ENCODE results near the gene TNXB.
"Not testable (repeated sequence)": the region's sequence is repeated elsewhere in the genome, so short reads cannot be mapped to it uniquely, and the experiment has no call there.

Gene TNXB

GRCh38 chr6:32112431-32112980 lies 3.4 kb upstream of the TNXB start:
- DNase-seq (ENCODE audit: low read depth in 2 of 2), result no peak

- no peak for DNase-seq (ENCODE audit: low read depth in 2 of 2)
Observed at GRCh38 chr6:32111424-32112066, 2.4 kb upstream of the TNXB start.

DNA sequence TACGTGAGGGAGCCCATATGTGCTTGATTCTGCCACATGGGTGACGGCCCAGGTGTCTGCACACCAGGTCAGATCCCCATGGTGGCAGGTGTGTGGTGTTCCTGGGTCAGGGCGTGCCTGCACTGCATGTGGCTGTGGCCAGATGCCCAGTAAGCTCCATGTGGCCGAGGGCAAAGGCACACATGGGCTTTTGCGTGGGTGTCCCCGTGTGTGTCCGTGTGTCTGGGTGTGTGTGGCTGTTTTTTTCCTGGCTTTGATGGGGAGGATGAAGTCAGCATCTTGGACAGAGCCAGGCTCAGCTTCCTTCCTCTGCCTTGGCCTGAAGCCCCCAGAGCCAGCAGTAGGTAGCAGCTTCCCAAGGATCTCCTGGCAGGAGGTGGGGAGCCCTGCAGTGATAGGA lies 1.5 kb upstream of the TNXB start:
- no peak for DNase-seq (ENCODE audit: low read depth in 2 of 2)

DNA sequence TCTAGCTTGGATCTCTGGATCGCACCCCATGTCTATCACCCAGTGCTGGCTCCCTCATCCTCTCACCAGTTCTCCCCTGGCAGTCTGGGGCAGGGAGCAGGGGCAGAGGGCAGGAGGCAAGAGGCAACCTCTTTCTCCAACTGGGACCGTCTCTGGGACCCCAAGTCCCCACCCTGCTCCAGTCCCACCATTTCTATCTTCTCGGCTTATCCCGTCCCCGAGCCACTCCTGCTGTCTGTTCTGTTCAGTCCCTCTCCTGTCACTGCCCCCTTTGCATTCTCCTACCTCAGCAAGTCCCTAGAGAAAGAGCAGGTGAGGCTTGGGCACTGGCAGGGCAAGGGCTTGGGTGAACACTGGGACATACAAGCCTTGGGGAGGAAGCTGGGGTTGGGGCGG lies 625 bp upstream of the TNXB start:
- no peak for DNase-seq (ENCODE audit: low read depth in 2 of 2)

DNA sequence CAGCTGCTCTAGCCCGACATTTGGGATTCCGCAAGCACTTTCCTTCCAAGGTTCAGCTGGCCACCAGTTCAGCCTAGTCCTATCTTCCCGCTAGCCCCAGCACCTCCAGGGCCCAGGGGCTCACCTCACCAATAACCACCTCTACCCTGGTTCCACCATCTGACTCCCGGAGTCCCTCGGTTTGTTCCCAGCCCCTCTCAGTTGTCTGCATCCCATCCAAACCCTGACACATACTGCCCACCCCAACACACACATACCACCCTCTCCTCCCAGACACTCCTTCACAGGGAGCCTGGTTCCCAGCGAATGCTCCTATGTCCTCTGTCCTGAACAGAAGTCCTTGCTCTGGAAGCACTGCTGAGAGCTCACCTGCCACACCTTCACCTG lies 418 bp downstream of the TNXB start:
- DNase-seq (ENCODE audit: low read depth in 2 of 2), result no peak

GRCh38 chr6:32108094-32108627 lies 977 bp downstream of the TNXB start:
- no peak for DNase-seq (ENCODE audit: low read depth in 2 of 2)

- DNase-seq (ENCODE audit: low read depth in 2 of 2), result no peak
Observed at GRCh38 chr6:32107406-32107805, 1.7 kb downstream of the TNXB start.

- no peak for DNase-seq (ENCODE audit: low read depth in 2 of 2)
Observed at GRCh38 chr6:32105433-32105832, 3.7 kb downstream of the TNXB start.

DNA sequence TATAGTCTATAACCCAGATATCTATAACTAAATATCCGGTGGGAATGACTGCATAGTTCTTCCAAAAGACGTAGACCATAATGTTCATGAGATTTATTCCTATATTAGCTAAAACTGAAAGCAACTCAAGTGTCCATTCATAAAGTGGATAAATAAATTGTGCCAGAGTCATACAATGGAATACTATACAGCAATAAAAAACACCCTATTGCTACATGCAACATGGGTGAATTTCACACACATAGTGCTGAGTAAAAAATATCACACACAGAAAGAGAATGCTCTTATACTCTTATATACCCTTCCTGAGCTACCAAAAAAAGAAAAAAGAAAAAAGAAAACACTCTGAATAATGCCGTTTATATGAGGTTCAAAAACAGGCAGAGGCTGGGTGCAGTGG lies 6.9 kb downstream of the TNXB start:
- DNase-seq (ENCODE audit: low read depth in 2 of 2), result no peak

DNA sequence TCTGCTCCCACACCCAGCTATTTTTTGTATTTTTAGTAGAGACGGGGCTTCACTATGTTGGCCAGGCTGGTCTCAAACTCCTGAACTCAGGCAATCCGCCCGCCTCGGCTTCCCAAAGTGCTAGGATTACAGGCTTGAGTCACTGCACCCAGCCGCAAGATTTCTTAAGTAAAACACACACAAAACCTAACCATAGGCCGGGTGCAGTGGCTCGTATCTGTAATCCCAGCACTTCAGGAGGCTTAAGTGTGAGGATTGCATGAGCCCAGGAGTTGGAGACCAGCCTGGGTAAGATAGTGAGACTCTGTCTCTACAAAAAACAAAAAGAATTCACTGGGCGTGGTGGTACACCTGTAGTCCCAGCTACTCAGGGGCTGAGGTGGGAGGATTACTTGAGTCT lies 8.9 kb downstream of the TNXB start:
- DNase-seq (ENCODE audit: low read depth in 2 of 2), result not testable (repeated sequence)

DNA sequence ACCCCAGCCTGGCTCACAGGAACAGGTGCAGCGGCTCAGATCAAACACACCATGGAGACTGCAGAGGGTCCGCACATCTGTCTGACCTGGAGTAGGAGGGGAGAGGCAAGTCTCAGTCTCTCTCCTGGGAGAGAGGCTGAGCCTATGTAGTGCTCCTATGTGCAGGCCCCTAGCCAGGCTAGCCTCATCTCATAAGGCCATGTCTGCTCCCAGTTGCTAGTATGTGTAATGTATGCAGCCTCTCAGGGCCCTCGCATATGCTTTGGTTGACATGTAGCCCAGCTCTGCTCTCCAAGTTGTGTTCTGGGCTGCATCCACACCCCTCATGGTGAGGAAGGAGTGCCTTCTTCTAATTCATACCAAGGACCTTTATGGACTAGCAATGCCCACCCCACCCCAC lies 11.8 kb downstream of the TNXB start:
- no peak for DNase-seq (ENCODE audit: low read depth in 2 of 2)

DNA sequence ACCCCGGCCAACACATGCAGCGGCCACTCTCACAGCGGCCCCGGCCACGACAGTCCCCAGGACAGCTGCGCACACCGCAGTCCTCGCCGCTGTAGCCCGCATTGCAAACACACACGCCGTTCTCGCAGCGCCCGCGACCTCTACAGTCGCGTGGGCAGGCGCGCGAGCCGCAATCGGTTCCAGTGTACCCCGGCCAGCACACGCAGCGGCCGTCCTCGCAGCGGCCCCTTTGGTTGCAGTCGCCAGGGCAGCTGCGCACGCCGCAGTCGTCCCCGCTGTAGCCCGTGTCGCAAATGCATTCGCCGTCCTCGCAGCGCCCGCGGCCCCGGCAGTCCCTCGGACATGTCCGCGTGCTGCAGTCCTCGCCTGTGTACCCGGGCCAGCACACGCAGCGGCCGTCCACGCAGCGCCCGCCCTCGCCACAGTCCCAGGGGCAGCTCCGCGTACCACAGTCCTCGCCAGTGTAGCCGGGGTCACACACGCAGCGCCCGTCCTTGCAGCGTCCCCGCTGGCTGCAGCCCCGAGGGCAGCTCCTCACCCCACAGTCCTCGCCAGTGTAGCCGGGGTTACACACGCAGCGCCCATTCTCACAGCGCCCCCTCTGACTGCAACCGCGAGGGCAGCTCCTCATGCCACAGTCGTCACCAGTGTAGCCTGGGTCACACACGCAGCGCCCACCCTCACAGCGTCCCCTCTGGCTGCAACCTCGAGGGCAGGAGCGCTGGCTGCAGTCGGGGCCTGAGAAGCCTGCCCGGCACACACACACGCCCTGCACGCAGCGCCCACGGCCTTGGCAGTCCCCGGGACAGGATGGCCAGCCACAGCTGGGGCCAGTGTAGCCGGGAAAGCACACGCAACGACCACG lies 12.5 kb downstream of the TNXB start:
- DNase-seq (ENCODE audit: low read depth in 2 of 2), result no peak

GRCh38 chr6:32096087-32096393 lies 13.1 kb downstream of the TNXB start:
- no peak for DNase-seq (ENCODE audit: low read depth in 2 of 2)

- no peak for DNase-seq (ENCODE audit: low read depth in 2 of 2)
Observed at GRCh38 chr6:32095338-32096086, 13.6 kb downstream of the TNXB start.

DNA sequence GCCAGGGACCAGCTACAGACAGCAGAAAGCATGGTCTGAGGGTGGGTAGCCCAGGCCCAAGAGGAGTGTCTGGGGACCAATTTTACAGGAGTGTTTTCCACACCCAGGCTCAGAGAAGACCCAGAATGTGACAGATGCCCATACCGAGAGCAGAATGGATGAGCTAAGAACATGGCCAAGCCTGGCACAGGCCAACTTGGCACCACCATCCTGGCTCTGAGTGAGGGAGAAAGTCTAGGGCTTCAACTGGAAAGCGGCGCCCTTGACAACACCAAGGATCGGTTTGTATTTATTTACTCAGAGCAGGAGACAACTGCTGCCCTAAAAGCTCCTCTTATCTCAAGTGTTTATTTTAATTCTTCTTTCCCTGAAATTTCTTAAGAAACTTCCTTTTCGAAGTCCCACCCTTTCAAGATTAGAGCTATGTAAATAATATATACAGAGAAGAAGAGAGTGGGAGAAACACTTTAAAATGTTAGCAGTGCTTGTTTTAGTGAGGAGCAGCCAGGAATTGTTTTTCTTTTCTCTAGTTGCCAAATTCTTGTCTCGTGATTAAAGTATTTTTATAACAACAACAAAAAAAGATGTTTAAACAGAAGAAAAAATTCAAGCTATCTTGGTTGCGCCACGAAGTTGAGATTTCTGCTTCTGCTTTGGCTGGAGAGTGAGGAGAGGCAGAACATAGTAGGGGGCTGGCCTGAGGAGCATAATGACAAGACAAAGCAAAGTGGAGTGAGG lies 16.2 kb downstream of the TNXB start:
- no peak for DNase-seq (ENCODE audit: low read depth in 2 of 2)

DNA sequence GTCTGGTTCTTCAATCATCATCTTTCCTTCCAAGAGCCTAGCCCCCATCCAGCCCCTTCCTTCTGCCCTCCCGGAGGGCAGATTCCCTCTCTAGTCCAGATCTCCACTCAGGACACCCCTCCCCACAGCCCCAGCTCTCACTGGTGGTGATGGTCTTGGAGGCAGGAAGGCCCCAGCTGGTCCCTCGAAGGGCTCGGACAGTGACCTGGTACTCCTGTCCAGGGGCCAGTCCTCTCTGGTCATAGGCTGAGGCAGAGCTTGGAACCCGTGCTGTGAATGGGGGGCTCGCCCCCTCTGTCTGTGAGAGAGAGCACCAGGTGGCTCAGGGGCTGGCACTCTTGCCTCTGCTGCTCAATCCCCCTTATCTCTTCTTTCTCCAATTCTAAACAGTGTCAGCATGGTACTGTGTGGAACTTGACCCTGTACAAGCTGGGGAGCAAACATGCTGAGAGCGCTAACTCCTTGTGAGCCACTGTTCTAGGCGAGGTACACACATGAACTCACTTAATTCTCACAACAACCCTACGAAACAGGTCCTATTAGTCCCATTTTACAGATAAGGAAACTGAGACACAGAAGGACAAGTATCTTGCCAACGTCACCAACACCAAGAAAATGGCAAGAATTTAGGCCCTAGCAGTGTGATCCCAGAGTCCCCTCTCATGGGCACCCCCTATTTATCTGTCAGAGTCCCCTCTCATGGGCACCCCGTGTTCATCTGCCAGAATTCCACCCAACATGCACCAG lies 19.9 kb downstream of the TNXB start:
- DNase-seq (ENCODE audit: low read depth in 2 of 2), result no peak

DNA sequence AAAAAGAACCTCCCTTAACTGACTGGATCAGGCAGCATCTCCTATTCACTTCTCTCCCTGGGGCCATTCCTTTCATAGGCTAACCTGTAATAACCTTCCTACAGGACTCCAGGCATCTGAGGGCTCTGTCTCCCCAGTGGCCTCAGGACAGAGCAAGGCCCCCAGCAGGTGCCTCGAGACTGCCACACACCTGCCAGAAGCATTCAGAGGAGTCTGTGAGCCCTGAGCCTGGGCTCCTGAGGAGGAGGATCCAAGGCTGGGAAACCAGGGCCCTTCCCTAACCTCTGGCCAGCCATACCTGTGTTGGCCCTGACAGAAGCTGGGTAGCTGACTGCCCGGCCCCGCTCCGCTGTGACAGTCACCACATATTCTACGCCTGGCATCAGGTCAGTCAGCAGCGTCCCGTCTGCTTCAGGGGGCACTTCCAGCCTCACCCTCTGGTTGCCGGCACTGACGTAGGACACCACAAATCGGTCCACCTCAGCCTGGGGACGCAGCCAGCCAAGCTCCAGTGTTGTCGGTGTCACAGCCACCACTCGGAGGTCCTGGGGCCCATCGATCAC lies 20.6 kb downstream of the TNXB start:
- no peak for DNase-seq (ENCODE audit: low read depth in 2 of 2)

- DNase-seq (ENCODE audit: low read depth in 2 of 2), result peak; percentile 56 to 62
Observed at GRCh38 chr6:32087574-32088486, 21.3 kb downstream of the TNXB start.
